Hepatocyte (in vitro differentiated cells): ENCODE results near the gene PYROXD2.

Experiments used
- EZH2 ChIP-seq: fragments of 200-600 bp; sonication (generic); IDR thresholded peaks from 2 replicates; pipeline ENCODE4 v1.6.1; 2016; ENCODE audit warnings: antibody characterized with exemption, mild to moderate bottlenecking, borderline replicate concordance
- TF ChIP-seq, protein P1 (sequence below): fragments of 200-600 bp; sonication (generic); IDR thresholded peaks from 2 replicates; pipeline ENCODE4 v1.5.1; 2016; ENCODE audit warnings: antibody characterized with exemption, mild to moderate bottlenecking; ENCODE audit not compliant: poor library complexity

DNA sequence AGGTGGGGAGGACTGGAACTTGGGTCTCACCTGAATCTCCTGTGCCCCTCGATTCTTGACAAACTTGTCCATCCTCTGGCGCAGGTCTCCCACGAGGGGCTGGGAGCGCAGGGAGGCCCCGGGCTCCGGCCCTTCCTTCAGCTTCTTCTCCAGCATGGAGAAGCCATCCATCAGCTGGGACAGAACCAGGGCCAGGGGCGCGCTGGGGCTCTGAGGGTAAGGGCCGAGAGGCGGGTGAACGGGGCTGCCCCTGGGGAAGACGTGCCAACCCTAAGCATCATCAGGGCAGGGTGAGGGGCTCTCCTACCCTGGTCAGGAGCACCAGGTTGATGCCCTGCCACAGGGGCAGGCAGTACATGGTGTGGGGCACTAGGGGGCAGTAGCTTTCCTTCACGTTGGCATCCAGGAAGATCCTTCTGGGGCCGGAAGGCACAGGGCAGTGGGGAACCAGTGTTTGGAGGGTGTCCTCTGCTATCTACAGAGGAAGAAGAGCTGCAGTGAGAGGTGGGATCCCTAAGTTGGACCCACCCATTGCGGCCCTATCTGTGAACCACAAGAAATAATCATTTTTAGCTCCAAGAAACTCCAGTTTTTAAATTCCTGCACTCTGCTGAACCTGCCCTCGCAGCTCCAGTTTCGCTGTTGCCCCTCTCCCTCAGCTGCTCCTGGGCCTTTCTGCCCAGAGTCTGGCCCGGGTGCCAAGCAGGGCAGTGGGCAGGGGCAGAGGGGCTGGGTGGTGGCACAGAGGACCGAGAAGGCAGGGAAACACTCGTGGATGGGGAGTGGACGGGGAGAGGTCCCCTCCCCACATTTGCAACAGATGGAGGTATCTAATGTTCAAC, 10.8 kb upstream of the PYROXD2 start:
- no peak for TF ChIP-seq EZH2
- TF ChIP-seq, protein P1, sequence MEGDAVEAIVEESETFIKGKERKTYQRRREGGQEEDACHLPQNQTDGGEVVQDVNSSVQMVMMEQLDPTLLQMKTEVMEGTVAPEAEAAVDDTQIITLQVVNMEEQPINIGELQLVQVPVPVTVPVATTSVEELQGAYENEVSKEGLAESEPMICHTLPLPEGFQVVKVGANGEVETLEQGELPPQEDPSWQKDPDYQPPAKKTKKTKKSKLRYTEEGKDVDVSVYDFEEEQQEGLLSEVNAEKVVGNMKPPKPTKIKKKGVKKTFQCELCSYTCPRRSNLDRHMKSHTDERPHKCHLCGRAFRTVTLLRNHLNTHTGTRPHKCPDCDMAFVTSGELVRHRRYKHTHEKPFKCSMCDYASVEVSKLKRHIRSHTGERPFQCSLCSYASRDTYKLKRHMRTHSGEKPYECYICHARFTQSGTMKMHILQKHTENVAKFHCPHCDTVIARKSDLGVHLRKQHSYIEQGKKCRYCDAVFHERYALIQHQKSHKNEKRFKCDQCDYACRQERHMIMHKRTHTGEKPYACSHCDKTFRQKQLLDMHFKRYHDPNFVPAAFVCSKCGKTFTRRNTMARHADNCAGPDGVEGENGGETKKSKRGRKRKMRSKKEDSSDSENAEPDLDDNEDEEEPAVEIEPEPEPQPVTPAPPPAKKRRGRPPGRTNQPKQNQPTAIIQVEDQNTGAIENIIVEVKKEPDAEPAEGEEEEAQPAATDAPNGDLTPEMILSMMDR = peak; percentile 46
